A549 (cell line): ENCODE measurements around the gene TRAF3IP1.

Experiments
- CEBPB ChIP-seq, 2 experiments: fragments of >200 bp in 1 of 2; sonication (Bioruptor Twin) in 1 of 2; formaldehyde crosslinking in 1 of 2; IDR thresholded peaks; 2 replicates each; pipeline ENCODE4 v1.6.1; 2012 to 2016
- CTCF ChIP-seq: fragments of >200 bp; sonication (Bioruptor Twin); formaldehyde crosslinking; IDR thresholded peaks from 3 replicates; pipeline ENCODE4 v1.5.1; 2016
- POLR2A ChIP-seq: IDR thresholded peaks from 2 replicates; pipeline ENCODE4 v1.6.1; 2012; ENCODE audit warnings: mild to moderate bottlenecking, low read length

DNA sequence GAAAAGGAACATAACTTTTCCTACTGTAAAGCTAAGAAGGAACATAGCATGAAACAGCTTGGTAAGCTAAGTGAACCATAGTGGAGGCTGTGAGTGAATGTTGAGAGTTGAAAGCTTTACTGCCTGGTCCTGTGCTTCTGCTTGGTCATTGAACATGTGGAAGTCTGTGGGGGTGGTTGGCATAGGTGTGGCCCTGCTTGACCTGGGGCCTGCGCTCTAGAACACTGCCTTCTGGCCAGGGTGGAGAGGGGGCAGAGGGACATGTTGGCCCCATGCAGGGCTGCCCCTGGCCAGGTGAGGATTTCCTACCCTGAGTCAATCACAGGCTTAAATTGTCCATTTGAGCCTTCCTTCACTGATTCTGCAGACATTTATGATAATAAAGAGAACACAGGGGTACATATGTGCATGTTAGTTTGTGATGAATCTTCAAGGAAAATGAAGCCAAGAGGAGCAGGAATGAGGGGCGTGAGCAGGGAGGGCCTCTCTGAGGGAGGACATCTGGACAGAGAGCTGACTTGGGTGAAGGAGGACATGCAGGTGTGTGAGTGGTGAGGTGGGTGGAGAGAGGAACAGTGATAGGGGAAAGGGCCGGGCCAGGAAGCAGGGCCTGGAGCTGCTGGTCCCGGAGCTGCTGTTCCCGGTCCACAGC, 16.6 kb downstream of the TRAF3IP1 start:
- TF ChIP-seq POLR2A (no peak), CTCF (no peak), CEBPB (IDR thresholded peaks at IDR 0.05) (no peak)
